Transverse colon (tissue), 4 donors: Measurements from ENCODE around the gene ZNF385D. TPM values are rescaled to one million over a fixed set of nuclear protein-coding genes. Genes with fewer than 3 reads are reported as not detected.

Experiments
- DNase-seq: peaks from one replicate; pipeline ENCODE4 v3.0.0-alpha.2; 2019
- H3K27ac ChIP-seq, 4 donors: fragments of 200-600 bp; sonication (generic); 2 replicates each; pipeline ENCODE4 v1.5.1; 2016 to 2018; ENCODE audit warnings: inconsistent platforms in 4 of 4
- H3K27me3 ChIP-seq: fragments of 200-600 bp; sonication (generic); 2 replicates; pipeline ENCODE4 v1.5.1; 2017; ENCODE audit warnings: inconsistent platforms
- H3K36me3 ChIP-seq, 4 donors: fragments of 200-600 bp; sonication (generic); 2 replicates each; pipeline ENCODE4 v1.5.1; 2017 to 2019; ENCODE audit warnings: inconsistent platforms in 4 of 4
- H3K4me1 ChIP-seq, 4 donors: fragments of 200-600 bp; sonication (generic); 2 replicates each; pipeline ENCODE4 v1.5.1; 2017 to 2020; ENCODE audit warnings: inconsistent platforms in 4 of 4
- H3K4me3 ChIP-seq, 4 donors: fragments of 200-600 bp; sonication (generic); 1 replicate in 1 of 4; 2 replicates in 3 of 4; pipeline versions ENCODE4 v1.5.1 to v1.6.1; 2017 to 2019; ENCODE audit warnings: inconsistent platforms in 4 of 4
- H3K9me3 ChIP-seq, 2 donors: fragments of 200-600 bp; sonication (generic); 2 replicates each; pipeline ENCODE4 v1.5.1; 2017 to 2019; ENCODE audit warnings: inconsistent platforms in 2 of 2
- EP300 ChIP-seq: sonication (generic); formaldehyde crosslinking; IDR thresholded peaks from one replicate; pipeline ENCODE4 v1.6.1; 2017; ENCODE audit warnings: antibody characterized with exemption, low read depth
- POLR2A ChIP-seq: fragments of 450-650 bp; IDR thresholded peaks from one replicate; pipeline ENCODE4 v1.6.1; 2016; ENCODE audit warnings: antibody characterized with exemption, mild to moderate bottlenecking, moderate library complexity
- POLR2AphosphoS5 ChIP-seq, 3 donors: sonication (generic); formaldehyde crosslinking; IDR thresholded peaks; one replicate each; pipeline ENCODE4 v1.6.1; 2016; ENCODE audit warnings: antibody characterized with exemption in 3 of 3
- WGBS, 2 donors: methylation state at CpG; one replicate each; pipeline ENCODE4 v1.1.5; 2018; ENCODE audit warnings: low coverage in 1 of 2; 5-methylcytosine and 5-hydroxymethylcytosine counted together
- in situ Hi-C, 4 donors: fragments of 200-750 bp; cut with MboI; loops; one replicate each; pipeline versions ENCODE4 v1.15.0 to v1.15.1; 2017; ENCODE audit warnings: low sequenced_read_pairs in 3 of 4, low pct_ligation_motif_present in 1 of 4, low pct_unique_long_range_greater_than_20kb in 1 of 4
- intact Hi-C: fragments of 100-400 bp; cut with DNase I; formaldehyde crosslinking; loops from one replicate; pipeline ENCODE4 v1.15.1; 2023; ENCODE audit warnings: low total_unique reads
- total RNA-seq, 4 donors: library from RNA; depleted of rRNA; stranded (reverse); fragments of >200 nt; gene quantifications; one replicate each; pipeline ENCODE4 v1.1.0, GENCODE V29; 2016
- TF ChIP-seq, protein P1 (sequence below), 5 experiments: fragments of 200-600 bp in 3 of 5; fragments of 450-650 bp in 2 of 5; sonication (generic) in 3 of 5; IDR thresholded peaks; 1 replicate in 2 of 5; 2 replicates in 3 of 5; pipeline ENCODE4 v1.5.1; 2016 to 2017; ENCODE audit warnings: antibody characterized with exemption in 5 of 5, inconsistent platforms in 3 of 5, mild to moderate bottlenecking in 2 of 5, moderate library complexity in 1 of 5

ZNF385D gene
- total RNA-seq, 4 donors from 2014 or later, result 0.40 to 0.75 (median 0.52) TPM

DNA sequence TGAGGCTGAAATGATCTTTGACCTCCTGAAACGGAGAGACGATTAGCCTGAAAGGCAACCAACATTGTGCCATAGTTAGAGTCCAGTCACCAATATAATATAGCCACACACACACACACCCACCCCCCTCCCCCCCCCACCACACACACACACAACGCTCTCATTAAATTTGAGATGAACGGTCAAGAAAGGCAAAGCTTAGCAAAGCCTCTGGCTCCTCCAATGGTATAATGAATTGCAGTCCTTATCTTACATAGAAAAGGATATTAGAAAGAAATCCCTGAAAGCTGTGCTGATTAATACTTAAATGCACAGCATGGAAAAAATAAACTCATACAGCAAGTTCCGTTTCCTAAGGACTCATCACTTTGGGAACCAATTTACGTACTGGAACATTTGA, 876 bp upstream of the ZNF385D start:
- 41 to 51% methylated on average over 5 to 6 of the region's 6 CpGs for WGBS, 2 donors
- Histone ChIP-seq H3K4me1 (no peaks in the 10 kb centered on the region), H3K27ac (no peak overlapping the region), H3K27me3 (no peaks in the 10 kb centered on the region), H3K9me3 (no peaks in the 10 kb centered on the region), H3K36me3 (no peaks in the 10 kb centered on the region), H3K4me3 (no peak overlapping the region)
- DNase-seq, result no peak
- TF ChIP-seq, protein P1, sequence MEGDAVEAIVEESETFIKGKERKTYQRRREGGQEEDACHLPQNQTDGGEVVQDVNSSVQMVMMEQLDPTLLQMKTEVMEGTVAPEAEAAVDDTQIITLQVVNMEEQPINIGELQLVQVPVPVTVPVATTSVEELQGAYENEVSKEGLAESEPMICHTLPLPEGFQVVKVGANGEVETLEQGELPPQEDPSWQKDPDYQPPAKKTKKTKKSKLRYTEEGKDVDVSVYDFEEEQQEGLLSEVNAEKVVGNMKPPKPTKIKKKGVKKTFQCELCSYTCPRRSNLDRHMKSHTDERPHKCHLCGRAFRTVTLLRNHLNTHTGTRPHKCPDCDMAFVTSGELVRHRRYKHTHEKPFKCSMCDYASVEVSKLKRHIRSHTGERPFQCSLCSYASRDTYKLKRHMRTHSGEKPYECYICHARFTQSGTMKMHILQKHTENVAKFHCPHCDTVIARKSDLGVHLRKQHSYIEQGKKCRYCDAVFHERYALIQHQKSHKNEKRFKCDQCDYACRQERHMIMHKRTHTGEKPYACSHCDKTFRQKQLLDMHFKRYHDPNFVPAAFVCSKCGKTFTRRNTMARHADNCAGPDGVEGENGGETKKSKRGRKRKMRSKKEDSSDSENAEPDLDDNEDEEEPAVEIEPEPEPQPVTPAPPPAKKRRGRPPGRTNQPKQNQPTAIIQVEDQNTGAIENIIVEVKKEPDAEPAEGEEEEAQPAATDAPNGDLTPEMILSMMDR (IDR thresholded peaks at IDR 0.05), result no peak
- TF ChIP-seq POLR2AphosphoS5 (IDR thresholded peaks at IDR 0.05), result no peak
- no peak for TF ChIP-seq POLR2A
- no peak for TF ChIP-seq EP300
- in situ Hi-C loops (loop anchor here in 1 of 4 donors (25.0 kb wide), 1 partner anchor 110 kb away; no protein-coding TSS in a partner anchor), intact Hi-C loops (no loop called here)

DNA sequence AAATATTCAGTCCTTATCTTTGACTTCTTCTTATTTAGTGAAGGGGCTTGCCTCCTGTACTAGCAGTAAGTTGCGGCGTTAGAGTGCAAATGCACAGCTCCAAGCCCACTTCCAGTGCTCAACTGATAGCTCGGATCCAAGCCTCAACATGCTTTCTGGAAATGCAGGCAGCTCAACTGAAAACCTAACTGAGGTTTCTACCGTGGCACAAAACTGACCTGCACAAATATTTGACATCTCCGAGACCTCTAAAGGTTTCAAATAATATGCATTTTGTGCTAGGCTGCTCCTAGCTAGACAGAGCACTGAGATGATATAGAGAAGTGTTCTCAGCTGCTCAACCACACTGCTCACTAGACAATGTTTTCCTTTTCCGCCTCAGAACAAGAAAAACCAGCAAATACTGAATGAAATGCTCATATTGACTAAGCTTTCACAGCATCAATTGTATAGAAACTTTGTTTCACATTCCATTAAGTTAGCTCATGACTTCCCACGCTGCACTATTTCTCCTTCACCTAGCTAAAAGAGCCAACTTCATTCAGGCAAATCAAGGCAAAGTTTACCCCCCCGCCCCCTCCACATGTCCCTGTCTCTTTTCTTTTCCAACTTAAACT, 822 bp downstream of the ZNF385D start:
- Histone ChIP-seq H3K4me1 (no peaks in the 10 kb centered on the region), H3K36me3 (no peaks in the 10 kb centered on the region), H3K27me3 (no peaks in the 10 kb centered on the region), H3K9me3 (no peaks in the 10 kb centered on the region), H3K4me3 (peak overlapping the region in 2 of 4 donors; percentile 9 to 25), H3K27ac (no peak overlapping the region)
- in situ Hi-C loops (loop anchor here in 1 of 4 donors (25.0 kb wide), 1 partner anchor 112 kb away; no protein-coding TSS in a partner anchor), intact Hi-C loops (no loop called here)
- DNase-seq, result no peak
- TF ChIP-seq, protein P1 (IDR thresholded peaks at IDR 0.05), result no peak
- TF ChIP-seq POLR2AphosphoS5 (IDR thresholded peaks at IDR 0.05), result no peak
- WGBS, 2 donors, result 8 to 27% methylated on average over 3 to 8 of the region's 8 CpGs

DNA sequence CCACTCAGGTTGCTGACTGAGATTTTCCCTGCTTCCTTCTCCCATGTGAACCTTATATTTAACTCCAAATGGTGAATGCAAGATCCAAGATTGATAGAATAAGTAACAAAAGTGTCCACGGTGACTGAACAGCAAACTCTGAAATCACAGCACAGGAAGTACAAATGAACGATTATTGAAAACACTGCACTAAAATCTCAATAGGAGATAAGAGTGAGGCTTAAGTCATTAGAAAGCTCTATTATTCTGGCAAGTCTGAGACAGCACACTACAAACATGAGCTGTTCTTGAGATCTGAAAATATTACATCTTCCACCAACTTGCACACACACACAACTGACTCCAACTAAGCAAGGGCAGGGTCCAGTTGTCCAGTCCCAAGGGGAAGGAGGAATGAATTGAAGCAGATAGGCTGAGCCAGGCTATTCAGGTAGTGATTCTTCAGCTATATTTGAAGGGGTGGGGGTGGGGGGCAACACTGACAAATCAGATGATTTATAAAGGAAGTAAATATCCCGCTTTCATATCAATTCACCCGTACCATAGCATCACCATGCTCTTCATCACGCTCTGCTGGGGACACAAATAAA, 2.9 kb downstream of the ZNF385D start:
- H3K36me3 ChIP-seq, result no peaks in the 10 kb centered on the region
- no peaks in the 10 kb centered on the region for H3K27me3 ChIP-seq
- no peaks in the 10 kb centered on the region for H3K4me1 ChIP-seq
- TF ChIP-seq POLR2AphosphoS5 (IDR thresholded peaks at IDR 0.05) (no peak), EP300 (no peak), POLR2A (no peak)
- TF ChIP-seq, protein P1 (IDR thresholded peaks at IDR 0.05), result no peak
- H3K27ac ChIP-seq, result no peak overlapping the region
- in situ Hi-C loops, result no loop called here
- 73 to 84% methylated on average over 5 of the region's 5 CpGs for WGBS, 2 donors
- no peaks in the 10 kb centered on the region for H3K9me3 ChIP-seq
- no peak overlapping the region for H3K4me3 ChIP-seq
- no peak for DNase-seq
- intact Hi-C loops, result loop anchor here (2.0 kb wide), 1 partner anchor 25 kb away; no protein-coding TSS in a partner anchor

DNA sequence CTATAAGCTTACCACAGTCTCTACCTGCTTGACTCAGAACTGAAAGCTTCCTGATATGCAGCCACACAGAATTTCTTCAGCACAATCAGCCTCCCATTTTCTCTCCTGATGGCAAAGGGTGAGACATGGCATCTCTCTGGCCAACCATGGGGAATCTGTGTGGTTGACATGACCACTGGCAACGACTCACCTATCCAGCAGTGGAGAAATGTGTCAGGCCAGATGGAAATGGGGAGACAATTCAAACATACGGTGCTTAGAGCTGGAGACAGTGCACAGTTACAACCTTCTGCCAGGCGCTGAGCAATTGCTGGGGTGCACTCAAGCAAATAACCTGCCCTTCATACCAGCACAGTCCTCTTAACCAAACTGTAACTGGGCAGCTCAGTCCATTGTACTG, 3.6 kb downstream of the ZNF385D start:
- in situ Hi-C loops, result no loop called here
- H3K27ac ChIP-seq, result no peak overlapping the region
- WGBS, 2 donors, result 68% methylated on average over 3 of the region's 3 CpGs; no CpG with 5 or more reads in 1 of the 2 donors

More for the DNA sequence above, 3.6 kb downstream of the ZNF385D start:
- no peak for DNase-seq
- no peaks in the 10 kb centered on the region for H3K36me3 ChIP-seq
- no peaks in the 10 kb centered on the region for H3K27me3 ChIP-seq
- TF ChIP-seq POLR2AphosphoS5 (IDR thresholded peaks at IDR 0.05), result no peak
- no peak for TF ChIP-seq EP300
- TF ChIP-seq, protein P1 (IDR thresholded peaks at IDR 0.05), result no peak
- no peak for TF ChIP-seq POLR2A
- intact Hi-C loops, result no loop called here
- no peaks in the 10 kb centered on the region for H3K4me1 ChIP-seq
- no peaks in the 10 kb centered on the region for H3K9me3 ChIP-seq
- H3K4me3 ChIP-seq, result no peak overlapping the region
